Stimulated activated CD8-positive, alpha-beta memory T cell treated with anti-CD3 and anti-CD28 coated beads, Interleukin-2, amount 100 ng/mL, for 48 hours (primary cell): Measurements from ENCODE around the gene IPO11.
"Not testable (repeated sequence)": the region's sequence is repeated elsewhere in the genome, so short reads cannot be mapped to it uniquely, and the experiment has no call there.

Experiments
- DNase-seq, 2 donors: peaks; one replicate each; pipeline ENCODE4 v3.0.0-alpha.2; 2020; ENCODE audit warnings: low read depth in 2 of 2

IPO11 gene

DNA sequence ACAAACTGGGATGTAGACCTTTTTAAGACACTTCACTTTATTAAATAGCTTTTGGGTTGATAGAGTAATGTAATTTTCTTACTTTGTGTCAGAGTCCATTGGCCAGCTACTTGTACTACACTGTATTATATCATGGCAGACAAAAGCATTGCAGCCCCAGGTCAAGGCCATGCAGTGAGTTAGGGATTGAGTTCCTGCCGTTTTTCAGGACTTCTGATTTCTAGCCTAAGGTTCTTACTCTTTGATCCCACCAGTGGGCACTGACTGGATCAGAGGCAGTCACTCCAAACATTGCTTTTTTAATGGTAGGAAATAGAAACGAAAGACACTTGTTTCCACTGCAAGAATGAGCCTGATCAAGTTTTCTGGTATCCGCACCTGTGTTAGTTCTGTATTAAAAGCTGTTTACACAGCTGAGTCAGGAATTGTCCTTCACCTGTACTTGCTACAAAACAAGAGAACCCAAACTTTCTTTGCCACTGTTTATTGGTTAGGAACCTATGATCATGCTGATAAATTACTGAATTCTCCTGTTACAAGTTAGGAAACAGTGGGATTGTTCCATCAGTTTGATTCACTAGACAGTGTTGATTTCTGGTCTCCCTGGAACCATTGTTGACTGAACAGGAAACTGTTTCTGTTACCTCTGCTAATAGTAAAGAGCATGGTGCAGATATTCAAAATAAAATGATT, 188.1 kb downstream of the IPO11 start:
- no peak for DNase-seq

DNA sequence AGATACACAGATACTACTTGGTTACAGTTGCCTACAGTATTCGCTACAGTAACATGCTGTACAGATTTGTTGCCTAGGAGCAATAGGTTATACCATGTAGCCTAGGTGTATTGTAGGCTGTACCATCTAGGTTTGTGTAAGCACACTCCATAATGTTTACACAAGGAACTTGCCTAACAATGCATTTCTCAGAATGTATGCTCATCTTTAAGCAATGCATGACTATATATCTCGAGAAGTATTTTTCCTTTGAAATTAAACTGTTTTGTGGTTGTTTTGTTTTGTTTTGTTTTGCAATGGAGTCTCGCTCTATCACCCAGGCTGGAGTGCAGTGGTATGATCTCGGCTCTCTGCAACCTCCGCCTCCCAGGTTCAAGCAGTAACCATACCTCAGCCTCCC, 191.4 kb downstream of the IPO11 start:
- no peak for DNase-seq

DNA sequence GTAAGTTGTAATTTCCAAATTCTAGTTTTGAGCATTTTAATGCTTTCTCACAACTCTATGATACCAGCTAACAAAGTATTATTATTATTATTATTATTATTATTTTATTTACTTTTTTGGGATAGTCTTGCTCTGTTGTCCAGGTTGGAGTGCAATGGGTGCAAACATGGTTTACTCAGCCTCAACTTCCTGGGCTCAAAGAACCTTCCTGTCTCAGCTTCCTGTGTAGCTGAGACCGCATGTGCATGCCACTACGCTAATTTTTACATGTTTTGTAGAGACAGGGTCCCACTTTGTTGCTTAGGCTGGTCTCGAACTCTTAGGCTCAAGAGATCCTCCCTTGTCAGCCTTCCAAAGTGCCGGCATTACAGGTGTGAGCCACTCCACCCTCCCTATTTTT, 193.1 kb downstream of the IPO11 start:
- no peak for DNase-seq

DNA sequence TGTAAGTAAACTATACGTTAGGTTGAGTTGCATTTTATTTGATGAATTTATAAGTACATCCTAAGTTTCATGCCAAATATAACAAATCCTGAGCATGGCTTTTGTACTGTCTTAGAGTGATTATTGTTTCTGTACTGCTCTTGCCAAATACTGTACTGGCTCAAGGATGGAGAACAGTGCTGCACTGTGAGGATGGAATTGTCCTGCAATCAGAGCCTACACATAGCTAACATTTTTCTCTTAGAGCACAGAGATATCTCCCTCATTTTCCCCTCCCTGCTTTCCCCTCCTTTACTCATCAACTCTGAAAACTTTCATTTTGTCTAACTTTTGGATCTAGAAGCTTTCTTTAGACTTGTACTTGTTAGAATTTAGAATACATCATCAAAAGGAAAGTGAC, 194.3 kb downstream of the IPO11 start:
- no peak for DNase-seq

DNA sequence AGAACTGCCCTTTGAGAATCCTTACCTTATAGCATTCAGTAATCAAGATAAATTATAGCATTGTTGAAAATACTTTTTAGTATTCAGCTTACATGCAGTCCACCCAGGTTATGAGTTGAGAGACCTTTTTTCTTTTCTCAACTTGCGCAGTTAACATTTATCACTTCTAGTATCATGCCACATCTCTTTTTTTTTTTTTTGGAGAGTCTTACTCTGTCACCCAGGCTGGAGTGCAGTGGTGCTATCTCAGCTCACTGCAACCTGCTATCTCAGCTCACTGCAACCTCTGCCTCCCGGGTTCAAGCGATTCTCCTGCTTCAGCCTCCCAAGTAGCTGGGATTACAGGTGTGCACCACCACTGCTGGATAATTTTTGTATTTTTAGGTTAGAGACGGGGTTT, 195.1 kb downstream of the IPO11 start:
- DNase-seq: no peak

DNA sequence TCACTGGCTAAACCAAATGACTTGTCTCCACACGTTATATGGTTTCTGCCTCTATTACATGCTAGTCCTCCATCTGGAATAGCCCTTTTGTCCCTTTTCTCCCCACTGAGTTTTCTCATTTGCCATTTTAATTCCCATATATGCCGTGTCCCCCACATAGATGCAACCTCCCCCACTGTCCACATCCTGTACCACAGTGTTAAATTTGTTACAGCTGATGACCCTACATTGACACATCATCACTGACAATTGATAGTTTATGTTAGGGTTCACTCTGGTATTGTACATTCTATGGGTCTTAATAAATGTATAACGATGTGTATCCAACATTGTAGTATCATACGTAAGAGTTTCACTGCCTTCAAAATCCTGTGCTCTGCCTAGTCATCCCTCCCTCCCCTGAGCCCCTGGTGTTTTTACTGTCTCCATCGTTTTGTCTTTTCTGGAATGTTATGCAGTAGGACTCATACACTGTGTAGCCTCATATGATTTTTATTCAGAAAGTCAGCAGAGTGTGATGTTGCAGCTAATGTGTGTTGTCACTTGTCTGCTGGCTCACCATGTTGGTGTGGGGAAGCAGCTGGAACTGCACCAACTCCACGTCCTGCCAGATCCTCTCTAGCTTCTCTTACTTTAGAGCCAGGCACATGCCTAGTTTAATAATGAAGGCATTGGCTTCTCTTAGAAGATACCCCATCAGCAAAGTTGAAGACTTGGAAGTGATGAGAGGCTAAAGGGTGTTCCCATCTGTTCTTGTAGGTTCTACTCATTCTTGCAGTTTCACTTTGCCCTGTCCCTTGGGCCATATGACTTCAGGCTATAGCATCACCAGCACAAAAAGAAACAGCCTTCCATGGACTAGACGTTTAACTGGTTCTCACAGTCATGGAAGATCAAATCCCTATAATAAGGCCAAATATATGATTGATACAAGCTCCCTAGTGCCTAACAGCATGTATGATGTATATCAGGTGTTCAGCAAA, 196.3 kb downstream of the IPO11 start:
- DNase-seq: no peak

DNA sequence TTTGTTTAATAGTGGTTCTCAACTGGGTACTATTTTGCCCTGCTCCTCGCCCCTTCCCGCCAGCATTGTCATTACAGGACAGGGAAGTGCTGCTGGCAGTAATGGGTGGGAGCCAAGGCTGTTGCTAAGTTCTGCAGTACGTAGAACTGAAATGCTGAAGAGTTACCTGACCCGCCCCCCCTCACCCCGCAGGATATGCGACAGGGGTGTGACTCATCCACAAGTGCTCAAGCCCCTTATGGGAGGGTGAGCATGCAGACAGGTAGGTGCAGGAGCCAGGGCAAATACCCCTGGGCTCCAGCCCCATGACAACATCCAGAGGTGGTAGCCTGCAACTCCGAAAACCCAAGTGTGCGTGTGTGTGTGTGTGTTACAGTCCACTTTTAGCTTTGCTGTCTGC, 201.8 kb downstream of the IPO11 start:
- DNase-seq: no peak

DNA sequence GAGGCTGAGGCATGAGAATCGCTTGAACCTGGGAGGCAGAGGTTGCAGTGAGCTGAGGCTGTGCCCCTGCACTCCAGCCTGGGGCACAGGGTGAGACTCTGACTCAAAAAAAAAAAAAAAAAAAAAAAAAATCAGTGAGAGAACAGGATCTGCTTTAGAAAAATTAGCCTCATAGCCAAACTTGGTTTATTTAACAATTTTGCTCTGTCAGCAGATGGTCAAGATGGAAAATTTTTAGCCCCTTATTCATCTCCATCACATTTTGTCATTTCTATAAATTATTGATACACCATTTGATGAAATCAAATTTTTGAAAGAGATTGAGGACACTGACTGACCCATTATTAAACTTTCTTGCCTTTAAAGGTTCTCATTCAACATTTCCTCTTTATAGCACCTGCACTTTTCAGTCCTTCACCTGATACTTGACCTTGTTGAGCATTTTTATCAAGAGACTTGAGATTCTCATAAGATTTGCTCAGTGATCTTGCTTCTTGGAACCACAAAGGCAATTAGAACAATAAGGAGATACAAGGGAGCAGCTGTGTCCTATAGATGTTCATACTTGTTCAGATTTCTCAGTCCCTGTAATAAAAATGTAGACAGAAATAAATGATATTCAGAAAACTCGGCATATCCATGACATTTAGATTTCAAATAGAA, 204.2 kb downstream of the IPO11 start:
- no peak for DNase-seq

DNA sequence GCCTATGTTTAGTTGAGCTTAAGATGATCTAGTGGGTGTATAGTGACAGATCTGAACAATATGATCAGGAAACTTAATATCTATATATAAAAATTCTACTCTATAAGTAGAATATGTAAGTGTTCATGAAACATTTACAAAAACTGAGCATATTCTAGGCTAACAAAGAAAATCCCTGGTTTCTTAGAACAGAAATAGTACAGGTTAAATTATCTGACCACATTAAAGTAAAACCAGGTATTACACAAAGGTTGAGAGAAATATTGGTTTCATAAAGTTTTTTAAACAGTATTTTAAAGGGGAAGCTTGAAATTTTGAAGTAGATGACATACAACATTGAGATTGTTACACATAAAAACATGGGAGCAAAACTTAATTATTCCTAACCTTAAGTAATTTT, 205.4 kb downstream of the IPO11 start:
- DNase-seq: no peak

DNA sequence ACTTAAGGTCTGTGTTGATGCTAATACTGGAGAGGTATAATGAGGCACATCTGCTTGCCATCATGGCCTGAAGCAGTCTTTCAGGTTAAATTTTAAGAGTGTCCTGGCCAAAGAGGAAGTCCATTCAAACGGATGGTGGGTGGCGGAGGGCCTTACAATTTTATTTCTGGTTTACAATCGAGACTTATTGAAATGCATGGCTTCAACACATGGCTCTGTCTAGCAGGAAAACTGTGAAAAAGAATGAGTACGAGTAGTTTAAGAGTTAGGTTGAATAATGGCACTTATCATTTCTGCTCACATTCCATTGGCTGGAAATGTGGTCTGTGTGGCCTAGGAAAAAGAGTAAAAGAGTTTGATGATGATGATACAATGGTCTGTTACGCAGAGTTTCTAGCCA, 208.2 kb downstream of the IPO11 start:
- no peak for DNase-seq

DNA sequence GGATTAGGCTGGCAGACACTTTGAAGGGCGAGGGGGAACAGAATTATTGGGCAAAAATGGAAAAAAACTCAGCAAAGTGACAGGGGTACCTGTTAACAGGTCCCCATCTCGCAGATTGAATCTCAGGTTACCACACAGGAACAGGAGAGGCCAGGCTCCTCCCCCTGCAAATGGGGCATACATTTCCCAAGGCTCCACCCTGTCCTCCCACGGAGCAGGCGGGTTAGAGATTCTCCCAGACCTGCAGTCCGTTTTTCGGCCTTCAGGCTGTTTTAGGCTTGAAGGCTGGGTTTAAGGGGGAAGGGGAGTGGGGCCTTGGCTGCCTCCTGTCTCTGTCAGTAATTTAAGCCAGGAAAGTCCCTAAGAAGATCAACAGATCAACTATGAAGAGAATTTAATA, 208.7 kb downstream of the IPO11 start:
- no peak for DNase-seq

DNA sequence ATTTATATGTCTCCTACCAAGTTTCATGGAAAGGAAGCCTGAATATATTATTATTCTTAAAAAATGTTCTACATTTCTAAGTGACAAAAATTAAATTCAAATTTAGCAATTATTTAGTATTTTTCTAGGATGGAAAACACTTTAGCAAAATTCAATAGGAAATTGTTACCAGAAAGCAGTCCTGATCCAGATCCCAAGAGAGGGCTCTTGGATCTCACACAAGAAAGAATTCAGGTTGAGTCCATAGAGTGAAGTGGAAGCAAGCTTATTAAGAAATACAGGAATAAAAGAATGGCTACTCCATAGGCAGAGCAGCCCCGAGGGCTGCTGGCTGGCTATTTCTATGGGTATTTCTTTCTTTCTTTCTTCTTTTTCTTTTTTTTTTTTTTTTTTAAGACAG, 210.7 kb downstream of the IPO11 start:
- no peak for DNase-seq

DNA sequence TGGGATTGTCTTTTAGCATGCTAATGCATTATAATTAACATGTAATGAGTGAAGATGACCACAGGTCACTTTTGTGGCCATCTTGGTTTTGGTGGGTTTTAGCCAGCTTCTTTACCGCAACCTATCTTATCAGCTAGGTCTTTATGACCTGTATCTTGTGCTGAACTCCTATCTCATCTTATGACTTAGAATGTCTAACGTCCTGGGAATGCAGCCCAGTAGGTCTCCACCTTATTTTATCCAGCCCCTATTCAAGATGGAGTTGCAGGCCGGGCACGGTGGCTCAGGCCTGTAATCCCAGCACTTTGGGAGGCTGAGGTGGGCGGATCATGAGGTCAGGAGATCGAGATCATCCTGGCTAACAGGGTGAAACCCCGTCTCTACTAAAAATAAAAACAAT, 211.9 kb downstream of the IPO11 start:
- DNase-seq: not testable (repeated sequence)

DNA sequence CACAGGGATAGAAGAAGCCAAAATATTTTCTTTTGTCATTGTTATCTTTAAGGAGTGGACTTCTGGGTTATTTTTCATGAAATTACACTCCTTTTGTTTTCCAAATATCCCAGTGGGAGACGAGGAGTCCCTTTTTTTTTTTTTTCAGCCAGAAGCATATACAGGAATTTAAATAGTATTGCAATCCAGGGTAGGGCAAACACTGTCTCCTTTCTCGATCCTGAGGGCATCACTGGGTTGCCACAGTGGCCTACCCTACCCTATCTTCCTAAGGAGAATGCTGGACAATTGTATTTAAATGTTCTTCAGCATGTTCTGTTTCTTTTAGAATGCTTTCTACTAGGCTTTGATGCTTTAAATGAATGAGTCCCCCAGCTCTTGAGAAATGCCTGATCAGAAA, 214.0 kb downstream of the IPO11 start:
- DNase-seq: no peak

DNA sequence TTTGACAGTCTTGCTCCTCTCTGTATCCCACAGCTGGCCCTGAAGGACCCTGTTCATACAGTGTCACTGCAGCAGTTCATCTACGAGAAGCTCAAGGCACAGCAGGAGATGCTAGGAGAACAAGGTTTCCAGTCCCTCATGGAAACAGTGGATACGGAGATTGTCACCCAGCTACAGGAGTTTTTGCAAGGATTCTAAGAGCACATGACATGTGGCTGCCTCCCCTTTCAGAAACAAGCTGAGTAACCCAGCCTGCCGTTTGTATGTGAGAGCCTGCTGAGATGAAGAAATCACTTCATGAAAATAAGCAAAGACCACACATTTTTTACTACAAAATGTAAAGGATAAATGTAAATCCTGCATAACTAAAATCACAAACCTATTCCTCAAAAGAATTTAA, 214.6 kb downstream of the IPO11 start:
- no peak for DNase-seq

DNA sequence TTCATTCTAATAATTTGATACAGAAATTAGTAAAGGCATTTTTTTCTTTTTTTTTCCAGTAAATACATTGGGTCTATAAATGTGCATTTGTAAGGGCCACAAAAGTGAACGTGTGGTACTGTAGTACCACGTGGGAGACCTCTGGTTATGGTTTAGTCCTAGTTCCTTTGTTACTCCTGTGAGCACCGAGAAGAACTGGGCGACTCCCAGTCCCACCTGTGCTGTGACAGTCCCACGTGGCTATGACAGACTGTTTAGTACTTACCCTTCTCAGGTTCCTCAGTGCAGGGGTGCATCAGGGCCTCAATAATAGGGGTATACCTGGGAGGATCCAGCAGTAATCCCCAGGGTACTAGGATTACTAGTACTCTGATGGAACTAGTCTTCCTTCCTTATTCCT, 215.3 kb downstream of the IPO11 start:
- no peak for DNase-seq

DNA sequence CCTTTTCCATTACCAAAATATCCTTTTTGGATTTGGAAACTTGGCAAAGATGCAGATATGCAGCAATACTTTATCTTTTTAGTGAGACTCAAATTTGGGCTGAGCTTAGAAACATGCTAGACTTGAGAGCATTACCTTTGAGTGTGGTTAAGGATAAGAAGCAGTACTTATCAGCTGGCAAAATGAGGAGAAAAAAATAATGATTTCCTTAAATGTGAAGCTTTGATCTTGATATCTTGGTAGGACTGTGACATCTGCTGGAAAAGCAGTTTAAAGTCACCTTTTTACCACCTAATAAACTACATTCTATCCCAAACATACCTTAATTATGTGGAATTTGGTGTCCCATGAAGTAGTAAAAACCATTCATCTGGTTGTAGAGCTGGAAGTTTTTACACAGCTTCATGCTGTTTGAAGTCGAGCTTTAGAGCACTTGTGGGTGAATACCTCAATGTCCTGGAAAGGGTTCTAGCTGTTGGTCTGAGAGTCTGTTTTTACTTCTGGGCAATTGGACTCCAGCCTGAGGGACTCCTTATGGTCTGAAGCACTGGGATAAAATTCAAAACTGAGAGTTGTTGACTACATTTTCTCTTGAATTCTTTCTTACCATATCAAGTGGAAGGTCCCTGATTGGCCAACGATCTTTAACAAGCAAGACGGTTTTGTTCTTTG, 219.5 kb downstream of the IPO11 start:
- no peak for DNase-seq

DNA sequence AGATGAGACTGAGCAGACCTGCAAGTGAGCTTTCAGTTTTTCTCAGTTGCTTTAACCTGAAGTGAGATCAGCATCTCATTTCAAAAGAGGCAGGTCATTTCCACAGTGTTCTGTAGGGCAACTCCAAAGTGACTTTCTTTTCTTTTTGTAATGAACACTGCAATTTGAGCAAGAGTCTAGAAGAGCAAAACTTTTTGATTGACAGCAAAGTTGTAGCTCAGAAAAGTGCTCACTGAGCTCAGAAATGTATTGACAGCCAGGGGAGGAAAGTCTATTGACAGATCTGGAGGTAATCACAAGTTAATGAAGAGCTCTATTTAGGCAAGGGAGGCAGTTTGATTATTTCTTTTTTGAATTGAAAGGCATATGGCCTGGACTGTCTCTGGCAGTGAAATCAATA, 220.7 kb downstream of the IPO11 start:
- DNase-seq: no peak

DNA sequence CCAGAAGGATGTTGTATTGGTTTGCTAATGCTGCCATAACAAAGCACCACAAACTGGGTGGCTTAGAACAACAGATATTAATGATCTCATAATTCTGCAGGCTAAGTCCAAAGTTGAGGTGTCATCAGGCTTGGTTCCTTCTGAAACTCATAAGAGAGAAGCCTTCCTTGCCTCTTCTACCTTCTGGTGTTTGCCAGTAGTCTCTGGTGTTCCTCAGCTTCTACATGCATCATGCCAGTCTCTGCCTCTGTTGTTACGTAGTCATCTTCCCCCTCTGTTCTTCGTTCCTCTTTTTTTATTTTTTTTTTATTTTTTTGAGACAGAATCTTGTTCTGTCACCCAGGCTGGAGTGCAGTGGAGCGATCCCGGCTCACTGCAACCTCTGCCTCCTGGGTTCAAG, 227.9 kb downstream of the IPO11 start:
- no peak for DNase-seq

DNA sequence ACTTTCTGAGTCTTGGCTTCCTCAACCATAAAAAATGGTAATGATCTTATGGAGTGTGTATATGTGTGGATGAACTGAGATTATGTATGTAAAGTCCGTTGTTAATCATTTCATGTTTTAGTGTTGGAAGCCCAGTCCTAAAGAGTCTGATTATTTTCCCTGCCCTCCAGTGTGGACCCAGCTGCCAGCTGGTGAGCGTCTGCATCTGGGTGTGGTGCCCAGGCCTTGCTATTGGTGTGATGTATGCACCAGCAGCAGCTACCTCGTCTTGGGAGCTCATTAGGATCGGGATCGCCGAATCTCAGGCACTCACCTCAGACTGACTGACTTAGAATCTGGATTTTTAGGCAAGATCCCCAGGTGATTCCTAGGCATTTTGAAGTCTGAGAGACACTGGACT, 229.9 kb downstream of the IPO11 start:
- DNase-seq: no peak

DNA sequence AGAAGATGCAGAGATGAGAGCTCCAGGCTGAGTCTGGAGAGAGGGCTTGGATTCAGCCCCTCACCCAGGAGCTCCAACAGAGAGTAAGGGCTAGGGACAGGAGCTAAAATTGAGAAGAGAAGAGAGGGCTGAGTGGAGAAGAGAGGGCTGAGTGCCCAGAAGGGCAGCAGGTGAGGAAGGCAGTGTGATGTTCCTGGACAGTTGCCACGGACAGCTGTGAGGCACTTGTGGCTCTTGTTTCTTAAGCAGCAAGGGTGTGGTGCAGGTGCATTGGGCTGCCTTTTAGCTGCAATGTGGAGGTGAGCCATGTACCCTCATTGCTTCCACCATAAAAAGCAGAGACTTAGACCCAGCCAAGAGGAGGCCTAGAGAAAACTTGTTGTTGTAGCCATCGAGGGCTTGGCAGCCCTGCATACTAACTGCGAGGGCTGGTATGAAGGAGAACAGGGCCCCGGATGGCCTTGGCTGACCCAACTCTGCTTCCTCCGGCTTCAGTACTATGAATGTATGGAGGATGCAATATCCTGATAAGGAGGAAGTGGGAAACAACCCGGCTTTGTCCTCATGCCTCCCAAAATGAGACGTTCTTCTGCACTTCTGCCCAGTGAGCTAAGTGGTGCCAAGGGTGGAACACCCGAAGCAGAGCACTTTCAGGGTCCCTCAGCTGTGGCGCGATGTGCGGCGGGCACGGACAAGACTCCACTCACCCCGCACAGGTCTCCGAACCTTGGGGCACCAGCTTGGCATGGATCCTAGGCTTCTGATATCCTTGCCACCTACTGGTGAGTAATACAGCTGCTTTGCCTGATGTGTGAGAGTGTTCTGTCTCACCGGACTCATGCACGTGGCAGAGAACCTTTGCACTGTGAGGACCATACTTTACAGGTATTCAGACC, 231.2 kb downstream of the IPO11 start:
- DNase-seq: no peak
